Erythroblast (primary cell): ENCODE results near the gene DPP3.

Experiments used
- GATA1 ChIP-seq: IDR thresholded peaks from 2 replicates; pipeline ENCODE4 v1.6.1; 2011; ENCODE audit warnings: low read depth, mild to moderate bottlenecking, control low read depth, low read length, moderate library complexity
- POLR2A ChIP-seq: IDR thresholded peaks from 2 replicates; pipeline ENCODE4 v1.6.1; 2011; ENCODE audit warnings: mild to moderate bottlenecking, low read length

- no peak for TF ChIP-seq POLR2A
- TF ChIP-seq GATA1: no peak
Measured at GRCh38 chr11:66523611-66524010, 43.4 kb downstream of the DPP3 start.
